HEK293 (cell line): ENCODE results near the gene ARHGEF39.

Experiments
- FEZF1 ChIP-seq: fragments of 450-650 bp; formaldehyde crosslinking; IDR thresholded peaks from 2 replicates; pipeline ENCODE4 v1.5.1; 2016; ENCODE audit warnings: missing biosample characterization, missing genetic modification characterization
- SP7 ChIP-seq: fragments of 450-650 bp; formaldehyde crosslinking; IDR thresholded peaks from 2 replicates; pipeline ENCODE4 v1.5.1; 2016; ENCODE audit warnings: missing biosample characterization, missing genetic modification characterization
- YY1 ChIP-seq: fragments of 450-650 bp; formaldehyde crosslinking; IDR thresholded peaks from 2 replicates; pipeline ENCODE4 v1.5.1; 2018; ENCODE audit warnings: missing biosample characterization, missing genetic modification characterization
- ZNF274 ChIP-seq, 2 experiments: fragments of 200-500 bp in 1 of 2; fragments of 450-650 bp in 1 of 2; sonication (Bioruptor generic) in 1 of 2; formaldehyde crosslinking in 1 of 2; IDR thresholded peaks; 2 replicates each; pipeline versions ENCODE4 v1.5.1 to v1.6.1; 2014 to 2016; ENCODE audit warnings: borderline replicate concordance in 1 of 2, inconsistent platforms in 1 of 2, low read length in 1 of 2, missing biosample characterization in 1 of 2, missing genetic modification characterization in 1 of 2
- ZNF747 ChIP-seq: fragments of 450-650 bp; formaldehyde crosslinking; IDR thresholded peaks from 2 replicates; pipeline ENCODE4 v1.5.1; 2016; ENCODE audit warnings: missing biosample characterization, missing genetic modification characterization
- TF ChIP-seq, protein P1 (sequence below): fragments of 450-650 bp; formaldehyde crosslinking; IDR thresholded peaks from 2 replicates; pipeline ENCODE4 v1.5.1; 2016; ENCODE audit warnings: missing biosample characterization, missing genetic modification characterization
- TF ChIP-seq, protein P2 (sequence below): fragments of 450-650 bp; formaldehyde crosslinking; IDR thresholded peaks from 2 replicates; pipeline ENCODE4 v1.5.1; 2016; ENCODE audit warnings: missing biosample characterization, missing genetic modification characterization
- TF ChIP-seq, protein P3 (sequence below): fragments of 450-650 bp; formaldehyde crosslinking; IDR thresholded peaks from 2 replicates; pipeline ENCODE4; 2016; ENCODE audit warnings: missing biosample characterization, missing genetic modification characterization

DNA sequence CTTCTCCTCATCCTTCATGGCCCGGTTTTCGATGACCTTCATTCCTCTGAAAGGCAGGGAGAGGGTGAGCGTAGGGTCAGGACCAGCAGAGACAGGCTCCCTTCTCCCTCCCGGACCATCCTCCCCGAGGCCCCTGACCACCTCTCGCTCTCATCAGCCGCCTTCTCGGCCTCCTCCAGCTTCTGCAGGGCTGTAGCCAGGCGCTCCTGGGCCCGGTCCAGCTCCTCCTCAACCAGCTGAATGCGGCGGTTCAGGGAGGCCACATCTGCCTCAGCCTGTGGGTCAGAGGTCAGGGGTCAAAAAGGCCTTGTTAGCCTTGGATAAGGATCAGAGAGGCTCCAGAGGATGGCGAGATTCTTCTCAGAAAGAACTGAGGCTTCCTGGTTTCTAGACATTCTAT is 20.5 kb upstream of the ARHGEF39 start:
- TF ChIP-seq FEZF1 (tag by site-specific recombination) (no peak), YY1 (tag by site-specific recombination) (no peak), SP7 (tag by site-specific recombination) (no peak), ZNF747 (tag by site-specific recombination) (no peak), ZNF274 (IDR thresholded peaks at IDR 0.05; ENCODE audit: low read length) (no peak), ZNF274 (tag by site-specific recombination; IDR thresholded peaks at IDR 0.05; ENCODE audit: borderline replicate concordance) (no peak)
- TF ChIP-seq, protein P1, sequence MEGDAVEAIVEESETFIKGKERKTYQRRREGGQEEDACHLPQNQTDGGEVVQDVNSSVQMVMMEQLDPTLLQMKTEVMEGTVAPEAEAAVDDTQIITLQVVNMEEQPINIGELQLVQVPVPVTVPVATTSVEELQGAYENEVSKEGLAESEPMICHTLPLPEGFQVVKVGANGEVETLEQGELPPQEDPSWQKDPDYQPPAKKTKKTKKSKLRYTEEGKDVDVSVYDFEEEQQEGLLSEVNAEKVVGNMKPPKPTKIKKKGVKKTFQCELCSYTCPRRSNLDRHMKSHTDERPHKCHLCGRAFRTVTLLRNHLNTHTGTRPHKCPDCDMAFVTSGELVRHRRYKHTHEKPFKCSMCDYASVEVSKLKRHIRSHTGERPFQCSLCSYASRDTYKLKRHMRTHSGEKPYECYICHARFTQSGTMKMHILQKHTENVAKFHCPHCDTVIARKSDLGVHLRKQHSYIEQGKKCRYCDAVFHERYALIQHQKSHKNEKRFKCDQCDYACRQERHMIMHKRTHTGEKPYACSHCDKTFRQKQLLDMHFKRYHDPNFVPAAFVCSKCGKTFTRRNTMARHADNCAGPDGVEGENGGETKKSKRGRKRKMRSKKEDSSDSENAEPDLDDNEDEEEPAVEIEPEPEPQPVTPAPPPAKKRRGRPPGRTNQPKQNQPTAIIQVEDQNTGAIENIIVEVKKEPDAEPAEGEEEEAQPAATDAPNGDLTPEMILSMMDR, result no peak
- TF ChIP-seq, protein P2, sequence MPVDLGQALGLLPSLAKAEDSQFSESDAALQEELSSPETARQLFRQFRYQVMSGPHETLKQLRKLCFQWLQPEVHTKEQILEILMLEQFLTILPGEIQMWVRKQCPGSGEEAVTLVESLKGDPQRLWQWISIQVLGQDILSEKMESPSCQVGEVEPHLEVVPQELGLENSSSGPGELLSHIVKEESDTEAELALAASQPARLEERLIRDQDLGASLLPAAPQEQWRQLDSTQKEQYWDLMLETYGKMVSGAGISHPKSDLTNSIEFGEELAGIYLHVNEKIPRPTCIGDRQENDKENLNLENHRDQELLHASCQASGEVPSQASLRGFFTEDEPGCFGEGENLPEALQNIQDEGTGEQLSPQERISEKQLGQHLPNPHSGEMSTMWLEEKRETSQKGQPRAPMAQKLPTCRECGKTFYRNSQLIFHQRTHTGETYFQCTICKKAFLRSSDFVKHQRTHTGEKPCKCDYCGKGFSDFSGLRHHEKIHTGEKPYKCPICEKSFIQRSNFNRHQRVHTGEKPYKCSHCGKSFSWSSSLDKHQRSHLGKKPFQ (tag by site-specific recombination), result no peak
- TF ChIP-seq, protein P3, sequence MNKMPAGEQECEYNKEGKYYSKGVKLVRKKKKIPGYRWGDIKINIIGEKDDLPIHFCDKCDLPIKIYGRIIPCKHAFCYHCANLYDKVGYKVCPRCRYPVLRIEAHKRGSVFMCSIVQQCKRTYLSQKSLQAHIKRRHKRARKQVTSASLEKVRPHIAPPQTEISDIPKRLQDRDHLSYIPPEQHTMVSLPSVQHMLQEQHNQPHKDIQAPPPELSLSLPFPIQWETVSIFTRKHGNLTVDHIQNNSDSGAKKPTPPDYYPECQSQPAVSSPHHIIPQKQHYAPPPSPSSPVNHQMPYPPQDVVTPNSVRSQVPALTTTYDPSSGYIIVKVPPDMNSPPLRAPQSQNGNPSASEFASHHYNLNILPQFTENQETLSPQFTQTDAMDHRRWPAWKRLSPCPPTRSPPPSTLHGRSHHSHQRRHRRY (tag by site-specific recombination), result no peak
